Thyroid gland (tissue), 4 donors: Measurements from ENCODE around the gene GMPS.

Experiments used
- POLR2A ChIP-seq, 2 donors: fragments of 450-650 bp; IDR thresholded peaks; one replicate each; pipeline ENCODE4 v1.6.1; 2017; ENCODE audit warnings: antibody characterized with exemption in 2 of 2, mild to moderate bottlenecking in 2 of 2, moderate library complexity in 1 of 2
- TF ChIP-seq, protein P1 (sequence below), 6 experiments: fragments of 200-600 bp in 3 of 6; fragments of 450-650 bp in 3 of 6; sonication (generic) in 3 of 6; IDR thresholded peaks; one replicate each; pipeline ENCODE4 v1.5.1; 2016 to 2019; ENCODE audit warnings: antibody characterized with exemption in 6 of 6, mild to moderate bottlenecking in 2 of 6, inconsistent platforms in 1 of 6, moderate library complexity in 1 of 6

- TF ChIP-seq, protein P1, sequence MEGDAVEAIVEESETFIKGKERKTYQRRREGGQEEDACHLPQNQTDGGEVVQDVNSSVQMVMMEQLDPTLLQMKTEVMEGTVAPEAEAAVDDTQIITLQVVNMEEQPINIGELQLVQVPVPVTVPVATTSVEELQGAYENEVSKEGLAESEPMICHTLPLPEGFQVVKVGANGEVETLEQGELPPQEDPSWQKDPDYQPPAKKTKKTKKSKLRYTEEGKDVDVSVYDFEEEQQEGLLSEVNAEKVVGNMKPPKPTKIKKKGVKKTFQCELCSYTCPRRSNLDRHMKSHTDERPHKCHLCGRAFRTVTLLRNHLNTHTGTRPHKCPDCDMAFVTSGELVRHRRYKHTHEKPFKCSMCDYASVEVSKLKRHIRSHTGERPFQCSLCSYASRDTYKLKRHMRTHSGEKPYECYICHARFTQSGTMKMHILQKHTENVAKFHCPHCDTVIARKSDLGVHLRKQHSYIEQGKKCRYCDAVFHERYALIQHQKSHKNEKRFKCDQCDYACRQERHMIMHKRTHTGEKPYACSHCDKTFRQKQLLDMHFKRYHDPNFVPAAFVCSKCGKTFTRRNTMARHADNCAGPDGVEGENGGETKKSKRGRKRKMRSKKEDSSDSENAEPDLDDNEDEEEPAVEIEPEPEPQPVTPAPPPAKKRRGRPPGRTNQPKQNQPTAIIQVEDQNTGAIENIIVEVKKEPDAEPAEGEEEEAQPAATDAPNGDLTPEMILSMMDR (IDR thresholded peaks at IDR 0.05) = peak in 3 of 6 experiments; percentile 48 to 65 (median 52)
- TF ChIP-seq POLR2A (IDR thresholded peaks at IDR 0.05) = peak; percentile 61 to 86
Measured at GRCh38 chr3:155870133-155870944, at the start of gene GMPS.
